Activated T-helper 1 cell treated with anti-CD3 and anti-CD28 coated beads, Interleukin-12 subunit alpha, Interleukin-12 subunit beta, Interleukin-2, Interleukin-4 antibody, amounts not matched to agents 30 ng/mL and 10 ng/mL and 1 ng/mL, durations not matched to agents 14 hours and 24 hours and 36 hours (primary cell): ENCODE results near the gene ASMTL. TPM values are rescaled to one million over a fixed set of nuclear protein-coding genes. Genes with fewer than 3 reads are reported as not detected.
A peak's percentile ranks its signal among the peaks of the same experiment; 100 is the strongest.
"Not testable (repeated sequence)": the region's sequence is repeated elsewhere in the genome, so short reads cannot be mapped to it uniquely, and the experiment has no call there.

Experiments used
- DNase-seq: peaks from one replicate; pipeline ENCODE4 v3.0.0; 2021; ENCODE audit warnings: low spot score
- H3K27ac Mint-ChIP-seq: one replicate; pipeline ENCODE4 v1.8.0; 2021; ENCODE audit warnings: mild to moderate bottlenecking, mixed read lengths
- H3K27me3 Mint-ChIP-seq: one replicate; pipeline ENCODE4 v1.8.0; 2022; ENCODE audit warnings: mild to moderate bottlenecking, moderate library complexity, mixed read lengths; ENCODE audit not compliant: insufficient read depth
- H3K36me3 Mint-ChIP-seq: one replicate; pipeline ENCODE4 v1.8.0; 2021; ENCODE audit warnings: low read depth, mixed read lengths
- H3K4me1 Mint-ChIP-seq: one replicate; pipeline ENCODE4 v1.8.0; 2021; ENCODE audit warnings: low read depth, mixed read lengths
- H3K4me3 Mint-ChIP-seq: one replicate; pipeline ENCODE4 v1.8.0; 2021; ENCODE audit warnings: mild to moderate bottlenecking, moderate library complexity, mixed read lengths
- H3K9me3 Mint-ChIP-seq: one replicate; pipeline ENCODE4 v1.8.0; 2021; ENCODE audit warnings: mixed read lengths
- intact Hi-C: fragments of 100-400 bp; cut with micrococcal nuclease; formaldehyde crosslinking; loops from one replicate; pipeline ENCODE4 v1.15.1; 2024
- total RNA-seq: library from RNA; stranded (reverse); gene quantifications from 2 replicates; pipeline ENCODE4 v1.2.3, GENCODE V29; 2022

Gene ASMTL
- total RNA-seq, 1 donor from 2014 or later = 48.0 TPM

DNA sequence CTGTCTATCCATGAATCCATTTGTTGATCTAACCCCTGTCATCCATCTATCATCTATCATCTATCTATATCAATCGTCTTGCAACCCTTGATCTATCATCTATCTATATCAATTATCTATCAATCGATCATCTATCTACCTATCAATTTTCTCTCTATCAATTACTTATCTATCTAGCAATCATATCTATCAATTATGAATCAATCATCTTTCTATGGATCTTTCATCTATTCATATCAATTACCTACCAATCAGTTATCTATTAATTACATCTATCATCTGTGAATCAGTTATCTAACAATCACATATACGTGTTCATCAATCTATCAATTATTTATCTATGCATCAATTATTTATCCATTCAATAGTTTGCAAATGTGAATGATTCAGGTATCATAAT lies 24.5 kb upstream of the ASMTL start:
- DNase-seq = no peak
- Mint-ChIP-seq H3K9me3 (peaks cover 42% of the 10 kb centered on the region), H3K27me3 (no peaks in the 10 kb centered on the region), H3K27ac (no peak overlapping the region), H3K4me3 (no peak overlapping the region), H3K4me1 (peaks cover 66% of the 10 kb centered on the region), H3K36me3 (peaks cover 60% of the 10 kb centered on the region)
- intact Hi-C loops = no loop called here

DNA sequence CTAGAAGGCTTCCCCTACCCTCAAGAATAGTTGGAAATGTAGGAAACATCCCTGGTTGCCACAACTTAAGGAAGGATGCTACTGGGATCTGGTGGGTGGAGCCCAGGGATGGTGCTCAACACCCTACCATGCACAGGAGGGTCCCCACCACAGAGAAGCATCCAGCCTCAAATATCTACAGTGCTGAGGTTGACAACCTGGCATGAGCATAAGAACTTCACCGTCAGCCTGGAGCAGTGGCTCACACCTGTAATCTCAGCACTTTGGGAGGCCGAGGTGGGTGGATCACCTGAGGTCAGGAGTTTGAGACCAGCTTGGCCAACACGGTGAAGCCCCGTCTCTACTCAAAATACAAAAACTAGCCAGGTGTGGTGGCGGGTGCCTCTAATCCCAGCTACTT lies 24.0 kb upstream of the ASMTL start:
- no peaks in the 10 kb centered on the region for H3K27me3 Mint-ChIP-seq
- H3K9me3 Mint-ChIP-seq = peaks cover 47% of the 10 kb centered on the region
- H3K4me3 Mint-ChIP-seq = no peak overlapping the region
- intact Hi-C loops = no loop called here
- DNase-seq = no peak
- H3K36me3 Mint-ChIP-seq = peaks cover 65% of the 10 kb centered on the region
- H3K27ac Mint-ChIP-seq = no peak overlapping the region
- H3K4me1 Mint-ChIP-seq = peaks cover 66% of the 10 kb centered on the region

DNA sequence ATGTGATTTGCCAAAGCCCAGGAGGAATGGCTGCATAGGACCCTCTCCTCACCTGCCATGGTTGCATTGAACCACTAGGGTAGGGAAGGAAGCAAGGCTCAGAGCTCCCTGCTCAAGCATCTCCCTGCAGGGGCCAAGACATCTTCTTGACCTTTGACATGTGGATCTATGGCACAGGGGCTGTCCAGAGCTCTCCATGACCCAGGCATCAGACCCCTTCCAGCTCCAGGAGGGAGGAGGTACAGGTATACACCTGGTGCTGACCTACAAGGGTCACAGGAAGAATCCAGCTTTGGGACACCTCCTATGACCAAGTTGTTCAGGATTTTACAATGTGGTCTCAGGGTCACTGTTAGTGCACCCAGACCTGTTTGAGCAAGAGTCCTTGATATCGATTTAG lies 23.2 kb upstream of the ASMTL start:
- peaks cover 63% of the 10 kb centered on the region for H3K36me3 Mint-ChIP-seq
- no peak for DNase-seq

DNA sequence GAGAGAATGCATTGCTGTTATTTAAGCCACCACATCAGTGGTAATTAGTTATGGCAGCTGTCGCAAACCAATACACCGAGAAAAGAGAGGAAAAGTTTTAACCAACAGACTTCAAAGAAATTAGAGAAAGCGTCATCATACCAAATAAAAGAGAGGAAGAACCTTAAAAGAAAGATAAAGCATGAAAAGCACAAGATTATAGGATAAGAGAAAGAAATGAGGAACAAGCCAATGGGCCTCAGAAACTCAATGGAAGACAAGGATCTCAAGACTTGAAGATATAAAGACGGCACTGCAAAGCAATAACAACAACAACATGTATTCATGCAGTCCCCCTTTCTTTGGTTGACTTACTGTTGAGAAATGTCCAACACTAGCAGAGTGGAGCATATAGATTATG lies 22.8 kb upstream of the ASMTL start:
- Mint-ChIP-seq H3K36me3 (peaks cover 63% of the 10 kb centered on the region), H3K9me3 (peaks cover 47% of the 10 kb centered on the region), H3K27me3 (no peaks in the 10 kb centered on the region), H3K4me1 (peaks cover 67% of the 10 kb centered on the region), H3K4me3 (no peak overlapping the region), H3K27ac (peak overlapping the region; percentile 27)
- intact Hi-C loops = no loop called here
- DNase-seq = no peak

More for the DNA sequence above, 23.2 kb upstream of the ASMTL start:
- no peak overlapping the region for H3K4me3 Mint-ChIP-seq
- H3K4me1 Mint-ChIP-seq = peaks cover 67% of the 10 kb centered on the region
- no peaks in the 10 kb centered on the region for H3K27me3 Mint-ChIP-seq
- intact Hi-C loops = no loop called here
- H3K9me3 Mint-ChIP-seq = peaks cover 47% of the 10 kb centered on the region
- no peak overlapping the region for H3K27ac Mint-ChIP-seq

DNA sequence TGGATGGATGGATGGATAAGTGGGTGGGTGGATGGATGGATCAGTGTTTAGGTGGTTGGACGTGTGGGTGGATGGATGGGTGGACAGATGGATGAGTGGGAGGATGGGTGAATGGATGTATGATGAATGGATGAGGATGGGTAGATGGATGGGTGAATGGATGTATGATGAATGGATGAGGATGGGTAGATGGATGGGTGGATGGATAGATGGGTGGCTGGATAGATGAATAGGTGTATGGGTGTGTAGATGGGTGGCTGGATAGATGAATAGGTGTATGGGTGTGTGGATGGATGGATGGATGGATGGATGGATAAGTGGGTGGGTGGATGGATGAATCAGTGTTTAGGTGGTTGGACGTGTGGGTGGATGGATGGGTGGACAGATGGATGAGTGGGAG lies 21.9 kb upstream of the ASMTL start:
- Mint-ChIP-seq H3K27ac (peak overlapping the region; percentile 34), H3K36me3 (peaks cover 54% of the 10 kb centered on the region), H3K4me1 (peaks cover 67% of the 10 kb centered on the region), H3K9me3 (peaks cover 40% of the 10 kb centered on the region)
- DNase-seq, H3K4me3 Mint-ChIP-seq, H3K27me3 Mint-ChIP-seq, intact Hi-C loops: not testable (repeated sequence)

DNA sequence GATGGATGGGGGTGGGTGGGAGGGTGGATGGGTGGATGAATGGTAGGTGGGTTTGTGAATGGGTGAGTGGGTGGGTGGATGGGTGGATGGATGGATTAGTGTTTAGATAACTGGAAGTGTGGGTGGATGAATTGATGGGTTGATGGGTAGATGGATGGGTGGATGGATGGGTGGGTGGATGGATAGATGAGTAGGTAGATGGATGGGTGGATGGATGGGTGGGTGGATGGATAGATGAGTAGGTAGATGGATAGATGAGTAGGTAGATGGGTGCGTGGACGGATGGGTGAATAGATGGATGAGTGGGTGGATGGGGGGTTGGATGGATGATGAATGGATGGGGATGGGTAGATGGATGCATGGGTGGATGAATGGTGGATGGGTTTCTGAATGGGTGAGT lies 20.3 kb upstream of the ASMTL start:
- no peak for DNase-seq
- no peaks in the 10 kb centered on the region for H3K27me3 Mint-ChIP-seq
- intact Hi-C loops = loop anchor here (1.0 kb wide), 1 partner anchor 10 kb away; no protein-coding TSS in a partner anchor
- H3K36me3 Mint-ChIP-seq = peaks cover 45% of the 10 kb centered on the region
- peaks cover 33% of the 10 kb centered on the region for H3K9me3 Mint-ChIP-seq
- peak overlapping the region; percentile 78 for H3K27ac Mint-ChIP-seq
- H3K4me1 Mint-ChIP-seq = peaks cover 64% of the 10 kb centered on the region
- H3K4me3 Mint-ChIP-seq = peak overlapping the region; percentile 13

DNA sequence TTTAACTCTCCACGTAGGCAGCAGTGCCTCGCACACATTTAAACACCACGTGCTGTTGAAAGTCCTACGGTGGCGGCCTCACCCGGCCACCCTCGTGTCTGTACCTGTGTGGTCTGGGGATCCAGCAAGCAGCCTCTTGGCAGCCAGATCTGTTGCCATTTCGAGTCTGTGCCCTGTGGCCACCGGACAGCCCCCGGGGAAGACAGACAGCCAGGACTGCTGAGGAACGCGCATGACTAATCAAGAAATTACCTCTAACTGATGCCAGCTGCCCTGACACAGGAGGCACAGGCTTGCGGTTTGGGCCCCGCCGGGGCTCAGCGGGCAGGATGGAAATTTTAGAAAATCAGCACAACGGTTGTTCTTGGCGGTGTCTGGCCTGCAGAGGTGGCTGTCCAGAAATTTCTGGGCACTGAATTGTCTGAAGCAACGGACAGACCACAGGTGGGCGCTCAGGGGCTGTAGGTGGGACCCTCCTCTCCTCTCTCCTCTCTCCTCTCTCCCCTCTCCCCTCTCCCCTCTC lies 15.6 kb upstream of the ASMTL start:
- DNase-seq = peak; percentile 61
- Mint-ChIP-seq H3K9me3 (peaks cover 10% of the 10 kb centered on the region), H3K27me3 (no peaks in the 10 kb centered on the region)

DNA sequence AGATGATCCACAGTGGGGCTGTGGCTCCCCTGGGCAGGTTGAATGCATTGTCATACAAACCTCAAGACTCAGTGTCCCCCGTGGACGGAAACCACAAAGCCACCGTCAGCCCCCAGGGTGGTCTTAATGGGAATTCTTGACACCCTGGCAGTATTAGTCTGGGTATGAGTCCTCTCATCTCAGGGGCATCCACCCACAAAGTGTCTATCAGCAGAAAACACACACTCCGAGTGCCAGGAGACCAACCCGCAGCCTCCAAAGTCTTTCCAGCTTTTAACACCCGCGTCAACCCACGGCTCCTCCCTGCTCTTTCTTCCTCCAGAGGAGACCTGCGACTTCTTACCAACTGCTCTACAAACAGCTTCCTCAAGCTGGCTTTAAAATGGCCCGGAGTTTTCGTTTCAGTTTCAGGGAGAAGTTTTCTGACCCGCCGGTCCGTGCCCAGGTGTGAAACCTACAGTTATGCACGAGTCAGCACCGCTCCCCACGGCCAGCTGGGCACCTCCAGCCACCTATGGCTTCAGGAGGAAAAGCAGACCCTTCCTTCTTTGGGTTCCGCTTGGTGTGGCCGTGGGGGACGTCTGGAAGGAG lies 14.4 kb upstream of the ASMTL start:
- Mint-ChIP-seq H3K4me1 (peaks cover 89% of the 10 kb centered on the region), H3K27ac (peak overlapping the region; percentile 96), H3K4me3 (peak overlapping the region; percentile 78), H3K36me3 (peaks cover 28% of the 10 kb centered on the region), H3K9me3 (peaks cover 4% of the 10 kb centered on the region), H3K27me3 (no peaks in the 10 kb centered on the region)
- DNase-seq = peak; percentile 55
- intact Hi-C loops = loop anchor here (1.0 kb wide), 2 partner anchors 15 to 69 kb away; no protein-coding TSS in a partner anchor

More for the DNA sequence above, 15.6 kb upstream of the ASMTL start:
- H3K4me3 Mint-ChIP-seq = peak overlapping the region; percentile 73
- H3K4me1 Mint-ChIP-seq = peaks cover 88% of the 10 kb centered on the region
- intact Hi-C loops = no loop called here
- H3K36me3 Mint-ChIP-seq = peaks cover 34% of the 10 kb centered on the region
- peak overlapping the region; percentile 96 for H3K27ac Mint-ChIP-seq

DNA sequence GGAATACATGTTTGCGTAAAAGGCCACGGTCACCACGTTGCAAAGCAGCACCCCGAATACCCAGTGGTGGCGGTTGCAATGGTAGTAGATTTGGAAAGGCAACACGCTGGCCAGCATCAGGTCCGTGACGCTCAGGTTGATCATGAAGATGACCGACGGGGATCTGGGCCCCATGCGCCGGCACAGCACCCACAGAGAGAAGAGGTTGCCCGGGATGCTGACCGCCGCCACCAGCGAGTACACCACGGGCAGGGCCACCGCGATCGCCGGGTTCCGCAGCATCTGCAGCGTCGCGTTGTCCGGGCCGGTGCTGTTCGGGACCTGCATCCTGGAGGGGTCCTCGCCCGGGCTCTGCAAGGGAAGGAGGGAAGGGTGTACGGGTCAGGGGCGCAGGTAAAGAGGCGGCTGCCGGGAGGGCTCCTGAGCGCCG lies 13.5 kb upstream of the ASMTL start:
- H3K4me3 Mint-ChIP-seq = peak overlapping the region; percentile 56
- no peaks in the 10 kb centered on the region for H3K9me3 Mint-ChIP-seq
- peak; percentile 0 for DNase-seq
- H3K27me3 Mint-ChIP-seq = no peaks in the 10 kb centered on the region
- H3K4me1 Mint-ChIP-seq = peaks cover 86% of the 10 kb centered on the region
- H3K36me3 Mint-ChIP-seq = peaks cover 25% of the 10 kb centered on the region
- peak overlapping the region; percentile 78 for H3K27ac Mint-ChIP-seq
- intact Hi-C loops = no loop called here

DNA sequence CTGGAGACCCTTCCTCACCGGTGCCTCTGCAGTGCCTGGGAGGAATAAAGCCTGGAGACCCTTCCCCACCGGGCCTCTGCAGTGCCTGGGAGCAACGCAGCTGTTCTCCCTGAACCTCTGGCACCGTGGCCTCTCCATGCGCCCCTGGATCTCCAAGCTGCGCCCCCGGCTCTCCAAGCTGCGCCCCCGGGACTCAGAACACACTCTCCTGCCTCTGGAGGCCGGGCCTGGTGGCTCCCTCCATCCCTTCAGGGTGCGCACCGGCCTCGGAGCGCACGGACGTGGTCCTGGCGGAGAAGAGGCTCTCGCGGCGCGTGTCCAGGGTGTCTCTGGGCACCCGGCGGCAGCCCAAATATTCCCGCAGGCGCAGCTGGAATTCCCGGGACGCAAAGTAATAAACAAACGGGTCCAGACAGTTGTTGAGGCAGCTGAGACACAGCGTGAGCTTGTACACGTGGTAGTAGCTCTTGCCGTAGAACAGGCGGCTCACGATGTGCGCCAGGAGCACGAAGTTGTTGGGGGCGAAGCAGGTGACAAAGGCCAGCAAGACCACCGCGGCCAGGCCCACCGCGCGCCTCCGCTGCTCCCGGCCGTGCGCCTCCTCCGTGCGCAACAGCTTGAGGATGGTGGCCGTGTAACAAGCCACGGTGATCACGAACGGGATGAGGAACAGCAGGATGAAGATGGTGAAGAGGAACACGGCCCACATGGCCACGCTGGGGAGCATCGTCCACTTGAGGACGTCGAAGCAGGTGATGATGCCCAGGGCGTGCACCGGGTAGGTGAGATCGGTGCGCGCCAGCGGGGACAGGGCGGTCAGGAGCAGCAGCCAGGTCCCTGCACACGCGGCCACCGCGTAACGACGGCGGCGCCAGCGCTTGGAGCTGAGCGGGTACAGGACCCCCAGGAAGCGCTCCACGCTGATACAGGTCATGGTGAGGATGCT lies 12.8 kb upstream of the ASMTL start:
- peaks cover 25% of the 10 kb centered on the region for H3K36me3 Mint-ChIP-seq
- H3K27me3 Mint-ChIP-seq = no peaks in the 10 kb centered on the region
- intact Hi-C loops = no loop called here
- peaks cover 81% of the 10 kb centered on the region for H3K4me1 Mint-ChIP-seq
- no peaks in the 10 kb centered on the region for H3K9me3 Mint-ChIP-seq
- peak overlapping the region; percentile 77 for H3K4me3 Mint-ChIP-seq
- H3K27ac Mint-ChIP-seq = peak overlapping the region; percentile 78
- peak; percentile 0 for DNase-seq

DNA sequence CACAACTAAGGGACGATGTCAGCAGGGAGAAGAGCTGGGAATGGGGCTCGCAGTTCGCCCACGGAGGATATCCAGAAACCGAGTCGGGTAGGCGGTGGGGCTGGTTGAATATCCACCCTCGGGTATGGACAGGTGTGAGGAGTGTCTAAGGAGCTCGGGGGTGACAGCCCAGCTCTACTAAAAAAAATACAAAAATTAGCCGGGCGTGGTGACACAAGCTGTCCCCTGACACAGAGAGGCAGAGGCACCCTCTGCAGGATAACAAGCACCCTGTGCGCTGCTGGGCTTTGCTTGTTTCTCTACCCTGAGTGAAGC lies 12.2 kb upstream of the ASMTL start:
- Mint-ChIP-seq H3K36me3 (peaks cover 25% of the 10 kb centered on the region), H3K9me3 (no peaks in the 10 kb centered on the region), H3K4me1 (peaks cover 75% of the 10 kb centered on the region), H3K4me3 (peak overlapping the region; percentile 77), H3K27ac (peak overlapping the region; percentile 90), H3K27me3 (no peaks in the 10 kb centered on the region)
- DNase-seq = no peak
- intact Hi-C loops = no loop called here

DNA sequence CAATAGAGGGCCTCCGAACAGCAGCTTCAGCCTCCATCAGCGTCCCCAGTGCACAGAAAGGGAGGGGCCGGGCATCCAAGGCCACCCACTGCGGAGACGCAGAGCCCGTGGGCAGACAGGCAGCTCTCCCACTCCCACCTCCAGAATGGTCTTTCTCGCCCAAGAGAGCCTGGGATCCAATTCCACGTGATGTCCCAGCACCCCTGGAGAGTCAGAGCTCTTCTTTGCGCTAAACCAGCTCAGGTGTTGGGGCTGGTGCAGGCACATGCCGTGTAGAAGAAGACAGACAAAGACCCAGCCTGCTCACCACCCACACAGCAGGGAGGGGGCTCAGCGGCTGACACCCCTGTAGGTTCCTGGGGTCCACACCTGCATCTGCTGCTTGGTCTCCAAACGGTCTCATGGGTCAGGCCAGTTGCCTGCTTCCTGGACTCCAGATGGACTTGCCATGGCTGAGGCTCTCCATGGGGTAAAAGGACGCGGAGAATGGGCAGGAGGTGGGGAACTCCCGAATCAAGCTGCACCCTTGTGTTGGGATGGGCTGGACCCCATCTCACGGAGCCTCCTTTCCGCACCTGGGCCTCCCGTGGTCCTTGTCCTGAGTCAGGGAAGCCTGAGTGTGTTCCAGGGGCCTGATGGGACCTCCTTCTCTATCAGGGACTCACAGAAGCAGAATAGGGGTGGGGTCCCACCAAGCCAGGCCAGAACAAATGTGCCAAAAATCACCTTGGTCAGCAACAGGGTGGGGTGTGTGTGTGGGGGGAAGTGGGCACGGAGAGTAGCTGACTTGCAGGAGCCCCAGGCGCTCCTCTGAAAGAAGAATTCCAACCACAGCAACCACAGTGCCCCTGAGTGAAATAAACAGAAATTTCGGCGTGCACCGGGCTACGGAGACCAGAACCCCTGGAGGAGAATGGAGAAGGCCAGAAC lies 11.6 kb upstream of the ASMTL start:
- H3K4me3 Mint-ChIP-seq = peak overlapping the region; percentile 77
- peak overlapping the region; percentile 90 for H3K27ac Mint-ChIP-seq
- peaks cover 25% of the 10 kb centered on the region for H3K36me3 Mint-ChIP-seq
- H3K27me3 Mint-ChIP-seq = no peaks in the 10 kb centered on the region
- no peak for DNase-seq
- intact Hi-C loops = no loop called here
- H3K9me3 Mint-ChIP-seq = no peaks in the 10 kb centered on the region
- peaks cover 69% of the 10 kb centered on the region for H3K4me1 Mint-ChIP-seq
